ENCODE data around the gene FADS6.
"Not testable (repeated sequence)": the region's sequence is repeated elsewhere in the genome, so short reads cannot be mapped to it uniquely, and the experiment has no call there.

The FADS6 gene

GRCh38 chr17:74920306-74920620 lies 26.8 kb upstream of the FADS6 start:
- DNase-seq, result no peak

- DNase-seq, result no peak
Observed at GRCh38 chr17:74919440-74920305, 26.2 kb upstream of the FADS6 start.

- DNase-seq, result no peak
Observed at GRCh38 chr17:74918906-74919305, 25.5 kb upstream of the FADS6 start.

- DNase-seq, result no peak
Observed at GRCh38 chr17:74917430-74917829, 24.0 kb upstream of the FADS6 start.

GRCh38 chr17:74916851-74917199 lies 23.4 kb upstream of the FADS6 start:
- no peak for DNase-seq

GRCh38 chr17:74916136-74916850 lies 22.9 kb upstream of the FADS6 start:
- DNase-seq, result no peak

GRCh38 chr17:74911423-74911822 lies 18.0 kb upstream of the FADS6 start:
- DNase-seq, result not testable (repeated sequence)

GRCh38 chr17:74909097-74909496 lies 15.7 kb upstream of the FADS6 start:
- DNase-seq, result not testable (repeated sequence)

- DNase-seq, result no peak
Observed at GRCh38 chr17:74907012-74907411, 13.6 kb upstream of the FADS6 start.

GRCh38 chr17:74906214-74906793 lies 12.9 kb upstream of the FADS6 start:
- not testable (repeated sequence) for DNase-seq

GRCh38 chr17:74904687-74905409 lies 11.4 kb upstream of the FADS6 start:
- no peak for DNase-seq

GRCh38 chr17:74903671-74904070 lies 10.2 kb upstream of the FADS6 start:
- DNase-seq, result no peak

GRCh38 chr17:74903034-74903433 lies 9.6 kb upstream of the FADS6 start:
- no peak for DNase-seq

- DNase-seq, result no peak
Observed at GRCh38 chr17:74901353-74902135, 8.1 kb upstream of the FADS6 start.

GRCh38 chr17:74900208-74900607 lies 6.8 kb upstream of the FADS6 start:
- DNase-seq, result no peak

GRCh38 chr17:74898376-74898946 lies 5.0 kb upstream of the FADS6 start:
- DNase-seq, result no peak

- no peak for DNase-seq
Observed at GRCh38 chr17:74893936-74894671, 671 bp upstream of the FADS6 start.

GRCh38 chr17:74892013-74892841 lies 1.2 kb downstream of the FADS6 start:
- DNase-seq, result no peak

GRCh38 chr17:74890554-74890953 lies 2.9 kb downstream of the FADS6 start:
- no peak for DNase-seq

- DNase-seq, result no peak
Observed at GRCh38 chr17:74888469-74888868, 5.0 kb downstream of the FADS6 start.
